Embryonic facial prominence (tissue), 1 donor: ENCODE data around the gene COPS4.

ENCODE experiments used
- DNase-seq: peaks from one replicate; pipeline ENCODE4 v3.0.0-alpha.2; 2016; ENCODE audit errors: extremely low spot score

Gene COPS4

GRCh38 chr4:83121246-83121645 is 86.3 kb downstream of the COPS4 start:
- no peak for DNase-seq

- DNase-seq: no peak
These were observed 89.3 kb downstream of the COPS4 start for GRCh38 chr4:83124111-83124780.
